GM12878 (cell line): ENCODE results near the gene NECTIN2. TPM values are rescaled to one million over a fixed set of nuclear protein-coding genes. Genes with fewer than 3 reads are reported as not detected.

ENCODE experiments used
- ATAC-seq: fragments of 200-7000 bp; cut with Tn5 transposase; 3 replicates; pipeline ENCODE4 v1.9.1; 2020; ENCODE audit warnings: mild to moderate bottlenecking, moderate library complexity
- BruUV-seq: library from RNA; stranded (reverse); fragments of 400-500 nt; replicated peaks from 2 replicates; lab custom pipeline; 2021; lab: Mats Ljungman, UMichigan
- CTCF ChIA-PET: fragments of 300-600 bp; sonication (Branson Sonifier 250); formaldehyde crosslinking; extraction: SDS; loops from one replicate; lab custom pipeline; 2021; ENCODE audit warnings: inconsistent platforms; lab: Yijun Ruan, JAX
- POLR2A ChIA-PET: fragments of 350-600 bp; formaldehyde crosslinking; extraction: SDS; loops from one replicate; lab custom pipeline; 2021; ENCODE audit warnings: inconsistent platforms; lab: Charles Lee
- RAD21 ChIA-PET: fragments of 300-600 bp; sonication (Branson Sonifier 250); formaldehyde crosslinking; loops from one replicate; lab custom pipeline; 2023; ENCODE audit warnings: antibody characterized with exemption; ENCODE audit not compliant: unreplicated experiment; lab: Charles Lee
- SMC1A ChIA-PET: fragments of 300-600 bp; sonication (Branson Sonifier 250); formaldehyde crosslinking; loops from one replicate; lab custom pipeline; 2023; ENCODE audit not compliant: unreplicated experiment, uncharacterized antibody; lab: Charles Lee
- DNase-seq: peaks from one replicate; pipeline ENCODE4 v3.0.0-alpha.2; 2011; ENCODE audit warnings: low read depth, low spot score
- FAIRE-seq: peaks from 3 replicates; lab custom pipeline; 2011; peaks lifted over from hg19 to GRCh38; lab: Jason Lieb, UNC
- H2AFZ ChIP-seq: 2 replicates; pipeline ENCODE4 v1.6.0; 2011; ENCODE audit warnings: low read depth, low read length, control low read depth; ENCODE audit not compliant: control insufficient read depth
- H3K27ac ChIP-seq: 2 replicates; pipeline ENCODE4 v1.5.1; 2011; ENCODE audit warnings: control low read depth; ENCODE audit not compliant: control insufficient read depth, insufficient read depth
- H3K27me3 ChIP-seq, 2 experiments: replicated peaks in 1 of 2; 2 replicates each; pipeline versions ENCODE4 v1.6.0 to v1.6.1; 2011; ENCODE audit warnings: low read length in 1 of 2; ENCODE audit not compliant: control insufficient read depth in 2 of 2, insufficient read depth in 2 of 2
- H3K36me3 ChIP-seq, 2 experiments: 2 replicates each; pipeline ENCODE4 v1.5.1; 2011; ENCODE audit warnings: low read length in 1 of 2; ENCODE audit not compliant: control insufficient read depth in 2 of 2, insufficient read depth in 2 of 2
- H3K4me1 ChIP-seq: 2 replicates; pipeline ENCODE4 v1.6.1; 2011; ENCODE audit warnings: mild to moderate bottlenecking, low read length, moderate library complexity, mixed read lengths; ENCODE audit not compliant: control insufficient read depth, insufficient read depth
- H3K4me2 ChIP-seq: 2 replicates; pipeline ENCODE4 v1.6.0; 2011; ENCODE audit warnings: control low read depth; ENCODE audit not compliant: control insufficient read depth, insufficient read depth
- H3K4me3 ChIP-seq: fragments of 200-600 bp; sonication (generic); 2 replicates; pipeline ENCODE4 v1.5.1; 2016
- H3K79me2 ChIP-seq: 2 replicates; pipeline ENCODE4 v1.6.0; 2011; ENCODE audit warnings: low read length; ENCODE audit not compliant: control insufficient read depth, insufficient read depth
- H3K9ac ChIP-seq: 2 replicates; pipeline ENCODE4 v1.8.0; 2011; ENCODE audit warnings: low read length, control low read depth, mixed read lengths; ENCODE audit not compliant: control insufficient read depth, insufficient read depth
- H3K9me3 ChIP-seq: replicated peaks from 3 replicates; pipeline ENCODE4 v1.5.1; 2011; ENCODE audit warnings: mild to moderate bottlenecking, low read length; ENCODE audit not compliant: control insufficient read depth, insufficient read depth
- H4K20me1 ChIP-seq: 2 replicates; pipeline ENCODE4 v1.6.0; 2011; ENCODE audit not compliant: control insufficient read depth, insufficient read depth
- CBX3 ChIP-seq: fragments of 200-600 bp; sonication (generic); IDR thresholded peaks from 2 replicates; pipeline ENCODE4 v1.6.1; 2016; ENCODE audit warnings: low read depth, borderline replicate concordance
- CEBPZ ChIP-seq: fragments of 150-350 bp; IDR thresholded peaks from 2 replicates; pipeline ENCODE4 v1.6.1; 2016; ENCODE audit warnings: low read depth, low read length
- CREB1 ChIP-seq: IDR thresholded peaks from 2 replicates; pipeline ENCODE4 v1.6.1; 2012; ENCODE audit warnings: low read depth, mild to moderate bottlenecking, inconsistent platforms
- ESRRA ChIP-seq: IDR thresholded peaks from 2 replicates; pipeline ENCODE4 v1.6.1; 2012; ENCODE audit warnings: mild to moderate bottlenecking, low read length, improper control_type of control experiment
- IKZF2 ChIP-seq, 2 experiments: fragments of 450-650 bp; IDR thresholded peaks; 2 replicates each; pipeline ENCODE4 v1.6.1; 2017; ENCODE audit warnings: mild to moderate bottlenecking in 2 of 2, moderate library complexity in 2 of 2
- NFIC ChIP-seq: IDR thresholded peaks from 2 replicates; pipeline ENCODE4 v1.6.1; 2012; ENCODE audit warnings: low read depth, mild to moderate bottlenecking, inconsistent platforms, low read length, moderate library complexity
- NFXL1 ChIP-seq: fragments of 450-650 bp; IDR thresholded peaks from 2 replicates; pipeline ENCODE4 v1.6.1; 2017; ENCODE audit warnings: antibody characterized with exemption, mild to moderate bottlenecking, borderline replicate concordance
- NR2C1 ChIP-seq: fragments of 450-650 bp; IDR thresholded peaks from 2 replicates; pipeline ENCODE4 v1.6.1; 2017; ENCODE audit warnings: antibody characterized with exemption, mild to moderate bottlenecking, moderate library complexity
- NR2C2 ChIP-seq: IDR thresholded peaks from 2 replicates; pipeline ENCODE4 v1.6.1; 2011; ENCODE audit warnings: borderline replicate concordance, low read depth; ENCODE audit not compliant: control insufficient read depth, insufficient read length
- PBX3 ChIP-seq: IDR thresholded peaks from 2 replicates; pipeline ENCODE4 v1.6.1; 2011; ENCODE audit warnings: mild to moderate bottlenecking, low read depth, low read length, moderate library complexity; ENCODE audit not compliant: insufficient replicate concordance
- PML ChIP-seq: IDR thresholded peaks from 2 replicates; pipeline ENCODE4 v1.6.1; 2012; ENCODE audit warnings: low read length, inconsistent platforms
- RUNX3 ChIP-seq: IDR thresholded peaks from 2 replicates; pipeline ENCODE4 v1.6.1; 2012; ENCODE audit warnings: low read length, inconsistent platforms
- SMAD1 ChIP-seq: fragments of 450-650 bp; IDR thresholded peaks from 2 replicates; pipeline ENCODE4 v1.6.1; 2018; ENCODE audit warnings: mild to moderate bottlenecking, low read depth; ENCODE audit not compliant: partially characterized antibody
- SMARCA5 ChIP-seq: fragments of 450-650 bp; IDR thresholded peaks from 2 replicates; pipeline ENCODE4 v1.6.1; 2017; ENCODE audit warnings: mild to moderate bottlenecking
- SUPT20H ChIP-seq: IDR thresholded peaks from 2 replicates; pipeline ENCODE4 v1.6.1; 2011; ENCODE audit warnings: low read depth, mild to moderate bottlenecking, low read length, moderate library complexity, borderline replicate concordance; ENCODE audit not compliant: control insufficient read depth
- TAF1 ChIP-seq: IDR thresholded peaks from 2 replicates; pipeline ENCODE4 v1.6.1; 2011; ENCODE audit warnings: mild to moderate bottlenecking, low read depth, low read length, borderline replicate concordance
- TCF7 ChIP-seq: IDR thresholded peaks from 2 replicates; pipeline ENCODE4 v1.6.1; 2014; ENCODE audit warnings: antibody characterized with exemption, borderline replicate concordance
- WGBS: methylation state at CpG from one replicate; pipeline ENCODE4 v1.1.6; 2016; ENCODE audit warnings: low lambda C conversion rate; ENCODE audit not compliant: insufficient replicate concordance, insufficient coverage; ENCODE audit errors: missing lambda C conversion rate; 5-methylcytosine and 5-hydroxymethylcytosine counted together
- in situ Hi-C: fragments of 300-500 bp; cut with MboI; formaldehyde crosslinking; loops from 9 replicates; pipeline ENCODE4 v1.14.3; 2018; ENCODE audit warnings: mixed read lengths
- intact Hi-C: fragments of 100-400 bp; cut with micrococcal nuclease; formaldehyde crosslinking; loops from one replicate; pipeline ENCODE4 v1.14.2; 2022; ENCODE audit not compliant: unreplicated experiment
- polyA plus RNA-seq, 11 experiments: library from polyadenylated mRNA; depleted of rRNA in 4 of 11; unstranded in 6 of 11; stranded (reverse) in 5 of 11; fragments of >200 nt; fragmentation: Nextera tagmentation in 4 of 11; fragmentation: Illumina TruSeq in 1 of 11; extraction: Ambion mirVana in 4 of 11; extraction: Trizol in 1 of 11; gene quantifications; 1 replicate in 1 of 11; 2 replicates in 10 of 11; pipeline versions ENCODE4 v1.2.1 to v1.2.3, GENCODE V29; 2011 to 2016; ENCODE audit warnings: inconsistent platforms in 2 of 11, missing spikeins in 2 of 11, low read depth in 1 of 11
- total RNA-seq, 4 experiments: library from RNA; depleted of rRNA in 3 of 4; stranded (reverse); fragments of >200 nt in 3 of 4; fragmentation: Illumina TruSeq in 1 of 4; extraction: Trizol in 1 of 4; gene quantifications; 2 replicates each; pipeline versions ENCODE4 v1.2.1 to v1.2.3, GENCODE V29; 2013 to 2021
- TF ChIP-seq, protein P1 (sequence below): fragments of 450-650 bp; formaldehyde crosslinking; IDR thresholded peaks from 2 replicates; pipeline ENCODE4 v1.5.0; 2022; ENCODE audit warnings: mild to moderate bottlenecking, missing genetic modification characterization

The NECTIN2 gene
- total and polyA plus RNA-seq, 10 of the 15 experiments (the other 5 are each of a cell fraction or from before 2014, with no cell fraction given): 0.05 to 0.36 (median 0.26) TPM; not detected in 5

- in situ Hi-C loops: no loop called here
- Histone ChIP-seq H3K4me1 (no peaks in the 10 kb centered on the region), H3K9me3 (no peaks in the 10 kb centered on the region), H3K9ac (no peak overlapping the region), H3K36me3 (no peaks in the 10 kb centered on the region), H2AFZ (no peak overlapping the region), H3K27me3 (0 out of 4 replicates have a peak, but pooled peaks cover 0 to 1% of the 10 kb centered on the region in 2 experiments), H3K27ac (no peak overlapping the region), H3K4me3 (no peak overlapping the region), H3K4me2 (no peak overlapping the region), H4K20me1 (no peaks in the 10 kb centered on the region), H3K79me2 (no peaks in the 10 kb centered on the region)
- TF ChIP-seq PML (no peak), SMARCA5 (no peak), NR2C1 (no peak), TAF1 (no peak), SMAD1 (no peak), CBX3 (no peak), CREB1 (no peak), NFXL1 (no peak), SUPT20H (no peak), CEBPZ (no peak), TCF7 (no peak), ESRRA (no peak), PBX3 (no peak), NR2C2 (no peak), NFIC (no peak), IKZF2 (IDR thresholded peaks at IDR 0.05) (no peak), RUNX3 (no peak)
- TF ChIP-seq, protein P1, sequence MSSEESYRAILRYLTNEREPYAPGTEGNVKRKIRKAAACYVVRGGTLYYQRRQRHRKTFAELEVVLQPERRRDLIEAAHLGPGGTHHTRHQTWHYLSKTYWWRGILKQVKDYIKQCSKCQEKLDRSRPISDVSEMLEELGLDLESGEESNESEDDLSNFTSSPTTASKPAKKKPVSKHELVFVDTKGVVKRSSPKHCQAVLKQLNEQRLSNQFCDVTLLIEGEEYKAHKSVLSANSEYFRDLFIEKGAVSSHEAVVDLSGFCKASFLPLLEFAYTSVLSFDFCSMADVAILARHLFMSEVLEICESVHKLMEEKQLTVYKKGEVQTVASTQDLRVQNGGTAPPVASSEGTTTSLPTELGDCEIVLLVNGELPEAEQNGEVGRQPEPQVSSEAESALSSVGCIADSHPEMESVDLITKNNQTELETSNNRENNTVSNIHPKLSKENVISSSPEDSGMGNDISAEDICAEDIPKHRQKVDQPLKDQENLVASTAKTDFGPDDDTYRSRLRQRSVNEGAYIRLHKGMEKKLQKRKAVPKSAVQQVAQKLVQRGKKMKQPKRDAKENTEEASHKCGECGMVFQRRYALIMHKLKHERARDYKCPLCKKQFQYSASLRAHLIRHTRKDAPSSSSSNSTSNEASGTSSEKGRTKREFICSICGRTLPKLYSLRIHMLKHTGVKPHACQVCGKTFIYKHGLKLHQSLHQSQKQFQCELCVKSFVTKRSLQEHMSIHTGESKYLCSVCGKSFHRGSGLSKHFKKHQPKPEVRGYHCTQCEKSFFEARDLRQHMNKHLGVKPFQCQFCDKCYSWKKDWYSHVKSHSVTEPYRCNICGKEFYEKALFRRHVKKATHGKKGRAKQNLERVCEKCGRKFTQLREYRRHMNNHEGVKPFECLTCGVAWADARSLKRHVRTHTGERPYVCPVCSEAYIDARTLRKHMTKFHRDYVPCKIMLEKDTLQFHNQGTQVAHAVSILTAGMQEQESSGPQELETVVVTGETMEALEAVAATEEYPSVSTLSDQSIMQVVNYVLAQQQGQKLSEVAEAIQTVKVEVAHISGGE (CRISPR knock-in tag): no peak
- ChIA-PET CTCF (no interaction called here), POLR2A (no interaction called here), RAD21 (no interaction called here), SMC1A (no interaction called here)
- BruUV-seq: no TSS peak
- ATAC-seq (no peak), DNase-seq (no peak), FAIRE-seq (no peak)
- intact Hi-C loops: no loop called here
- WGBS: 33% methylated on average over 19 of the region's 20 CpGs
Measured at GRCh38 chr19:44818466-44819031, 27.5 kb upstream of the NECTIN2 start.
